Measurements from ENCODE around the gene TFG.

TFG gene

GRCh38 chr3:100748967-100749366 lies 39.7 kb downstream of the TFG start:
- peaks cover 83% of the 10 kb centered on the region for H3K36me3 Mint-ChIP-seq (ENCODE audit: low read depth)

DNA sequence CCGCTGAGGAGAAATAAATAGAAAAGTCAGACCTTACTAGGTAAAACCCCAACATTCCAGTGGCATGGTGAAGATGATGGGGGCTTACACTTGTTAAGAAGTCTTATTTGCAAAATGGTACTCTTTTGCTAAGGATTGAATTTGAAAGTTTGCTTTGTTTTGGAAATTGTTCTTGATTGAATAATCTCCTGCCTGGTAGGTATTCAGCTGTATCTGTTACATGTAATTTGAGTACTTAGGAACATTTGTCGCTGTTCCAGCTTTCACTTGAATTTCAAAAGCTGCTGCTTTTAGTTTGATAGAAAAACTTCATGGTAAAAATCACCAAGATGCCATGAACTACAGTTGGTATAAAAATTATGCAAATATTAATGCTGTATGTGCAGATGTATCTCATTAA lies 44.6 kb downstream of the TFG start:
- no peaks in the 10 kb centered on the region for H3K27me3 Mint-ChIP-seq
- no peak overlapping the region for H3K27ac Mint-ChIP-seq
- H3K36me3 Mint-ChIP-seq (ENCODE audit: low read depth), result peaks cover 63% of the 10 kb centered on the region
- H3K4me3 Mint-ChIP-seq, result no peak overlapping the region
- no peaks in the 10 kb centered on the region for H3K4me1 Mint-ChIP-seq (ENCODE audit: low read depth)
- no peaks in the 10 kb centered on the region for H3K9me3 Mint-ChIP-seq
- intact Hi-C loops (cut with micrococcal nuclease), result no loop called here

More at GRCh38 chr3:100748967-100749366, 39.7 kb downstream of the TFG start:
- no peak overlapping the region for H3K4me3 Mint-ChIP-seq
- intact Hi-C loops (cut with micrococcal nuclease), result loop anchor here (10.0 kb wide), 2 partner anchors 434 to 906 kb away; no protein-coding TSS in a partner anchor
- H3K9me3 Mint-ChIP-seq, result no peaks in the 10 kb centered on the region
- no peak overlapping the region for H3K27ac Mint-ChIP-seq
- H3K4me1 Mint-ChIP-seq (ENCODE audit: low read depth), result no peaks in the 10 kb centered on the region
- H3K27me3 Mint-ChIP-seq, result no peaks in the 10 kb centered on the region

- H3K27ac Mint-ChIP-seq, result no peak overlapping the region
- intact Hi-C loops (cut with micrococcal nuclease), result no loop called here
- H3K36me3 Mint-ChIP-seq (ENCODE audit: low read depth), result peaks cover 64% of the 10 kb centered on the region
- H3K4me1 Mint-ChIP-seq (ENCODE audit: low read depth), result no peaks in the 10 kb centered on the region
- H3K9me3 Mint-ChIP-seq, result no peaks in the 10 kb centered on the region
- H3K27me3 Mint-ChIP-seq, result no peaks in the 10 kb centered on the region
- no peak overlapping the region for H3K4me3 Mint-ChIP-seq
Measured at GRCh38 chr3:100754563-100755334, 45.5 kb downstream of the TFG start.

DNA sequence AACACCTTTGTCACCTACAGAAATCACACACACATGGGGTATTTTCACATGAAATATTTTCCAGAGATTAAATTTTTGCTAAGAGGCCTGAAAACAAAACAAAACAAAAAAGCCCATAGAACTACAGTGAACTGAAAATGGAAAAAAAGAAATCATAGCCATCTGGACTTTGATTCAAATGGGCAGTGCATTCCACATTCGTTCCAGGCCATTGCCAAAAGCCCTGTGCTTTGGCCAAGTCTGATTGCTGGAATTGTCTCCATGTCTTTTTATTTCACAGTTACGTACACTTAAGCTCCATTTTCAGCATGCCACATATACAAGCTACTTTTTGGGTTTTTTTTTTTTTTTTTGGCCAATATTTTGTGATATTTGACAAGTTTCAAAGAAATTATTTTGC lies 47.1 kb downstream of the TFG start:
- H3K27me3 Mint-ChIP-seq, result no peaks in the 10 kb centered on the region
- peaks cover 52% of the 10 kb centered on the region for H3K36me3 Mint-ChIP-seq (ENCODE audit: low read depth)
- H3K9me3 Mint-ChIP-seq, result no peaks in the 10 kb centered on the region
- no peak overlapping the region for H3K27ac Mint-ChIP-seq
- H3K4me1 Mint-ChIP-seq (ENCODE audit: low read depth), result no peaks in the 10 kb centered on the region
- no peak overlapping the region for H3K4me3 Mint-ChIP-seq
- intact Hi-C loops (cut with micrococcal nuclease), result no loop called here

GRCh38 chr3:100759159-100759558 lies 49.9 kb downstream of the TFG start:
- Mint-ChIP-seq H3K36me3 (ENCODE audit: low read depth) (peaks cover 25% of the 10 kb centered on the region), H3K4me1 (ENCODE audit: low read depth) (no peaks in the 10 kb centered on the region), H3K27ac (no peak overlapping the region), H3K9me3 (no peaks in the 10 kb centered on the region), H3K4me3 (no peak overlapping the region), H3K27me3 (no peaks in the 10 kb centered on the region)
- intact Hi-C loops (cut with micrococcal nuclease), result no loop called here

GRCh38 chr3:100759950-100760349 lies 50.7 kb downstream of the TFG start:
- H3K4me1 Mint-ChIP-seq (ENCODE audit: low read depth), result no peaks in the 10 kb centered on the region
- H3K9me3 Mint-ChIP-seq, result no peaks in the 10 kb centered on the region
- H3K27me3 Mint-ChIP-seq, result no peaks in the 10 kb centered on the region
- H3K36me3 Mint-ChIP-seq (ENCODE audit: low read depth), result peaks cover 24% of the 10 kb centered on the region
- no peak overlapping the region for H3K4me3 Mint-ChIP-seq
- intact Hi-C loops (cut with micrococcal nuclease), result no loop called here
- H3K27ac Mint-ChIP-seq, result no peak overlapping the region

- Mint-ChIP-seq H3K4me1 (ENCODE audit: low read depth) (no peaks in the 10 kb centered on the region), H3K9me3 (no peaks in the 10 kb centered on the region), H3K36me3 (ENCODE audit: low read depth) (peaks cover 20% of the 10 kb centered on the region), H3K27me3 (no peaks in the 10 kb centered on the region), H3K27ac (no peak overlapping the region), H3K4me3 (no peak overlapping the region)
- intact Hi-C loops (cut with micrococcal nuclease), result no loop called here
Measured at GRCh38 chr3:100760377-100760776, 51.1 kb downstream of the TFG start.

DNA sequence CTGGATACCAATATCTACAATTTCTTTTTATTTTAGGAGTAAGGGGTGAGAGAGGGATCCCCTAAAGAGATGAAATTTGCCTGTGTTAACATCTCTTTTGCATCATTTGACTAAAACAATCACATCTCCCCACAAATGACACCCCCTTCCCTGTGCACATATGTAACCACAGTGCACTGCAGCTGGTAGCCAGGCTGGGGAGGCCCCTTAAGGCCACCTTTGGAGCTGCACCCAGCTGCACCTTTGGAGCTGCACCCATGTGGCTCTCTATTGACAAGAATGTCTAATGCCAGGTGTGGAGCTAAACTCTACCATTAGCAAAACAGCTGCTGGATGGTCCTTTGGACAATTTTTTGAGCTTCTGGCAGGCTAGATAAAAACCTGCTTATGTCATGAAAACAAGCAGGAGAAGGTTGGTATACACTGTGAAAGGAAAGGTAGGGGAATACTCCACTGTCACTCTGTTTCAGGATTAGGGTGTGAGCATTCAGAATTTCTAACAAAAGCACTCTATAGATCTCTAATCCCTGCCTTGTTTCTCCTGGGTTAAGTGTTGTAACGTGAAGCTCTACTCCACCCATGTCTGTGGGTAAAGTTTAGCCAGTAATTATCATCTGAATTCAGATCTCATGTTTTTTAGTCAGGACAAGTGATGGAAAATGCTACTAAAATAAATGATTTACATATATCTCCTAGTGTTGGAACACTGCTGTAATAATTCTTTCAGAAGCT lies 52.1 kb downstream of the TFG start:
- H3K27me3 Mint-ChIP-seq, result no peaks in the 10 kb centered on the region
- intact Hi-C loops (cut with micrococcal nuclease), result no loop called here
- no peak overlapping the region for H3K4me3 Mint-ChIP-seq
- no peaks in the 10 kb centered on the region for H3K4me1 Mint-ChIP-seq (ENCODE audit: low read depth)
- H3K27ac Mint-ChIP-seq, result no peak overlapping the region
- no peaks in the 10 kb centered on the region for H3K9me3 Mint-ChIP-seq
- H3K36me3 Mint-ChIP-seq (ENCODE audit: low read depth), result peaks cover 17% of the 10 kb centered on the region

DNA sequence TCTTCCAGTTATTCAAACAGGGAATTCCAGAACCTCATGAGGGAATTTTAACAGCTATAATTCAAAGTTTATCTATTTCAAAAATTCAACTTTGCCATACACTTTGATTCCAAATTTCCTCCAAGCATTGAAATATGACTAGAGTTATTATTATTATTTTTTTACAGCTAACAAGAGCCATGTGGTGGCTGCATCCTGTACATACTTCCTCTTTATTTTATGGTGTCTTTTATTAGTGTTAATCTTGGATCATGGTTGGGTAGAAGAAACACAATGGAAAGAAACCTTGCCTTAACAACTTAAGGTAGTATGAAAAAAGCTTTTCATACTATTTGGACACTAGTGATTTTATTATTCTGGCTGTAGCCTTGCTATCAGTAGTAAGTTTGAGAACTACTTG lies 52.7 kb downstream of the TFG start:
- Mint-ChIP-seq H3K4me1 (ENCODE audit: low read depth) (no peaks in the 10 kb centered on the region), H3K9me3 (no peaks in the 10 kb centered on the region), H3K36me3 (ENCODE audit: low read depth) (peaks cover 14% of the 10 kb centered on the region), H3K27ac (no peak overlapping the region), H3K4me3 (no peak overlapping the region), H3K27me3 (no peaks in the 10 kb centered on the region)
- intact Hi-C loops (cut with micrococcal nuclease), result no loop called here

GRCh38 chr3:100765437-100765975 lies 56.2 kb downstream of the TFG start:
- no peaks in the 10 kb centered on the region for H3K4me1 Mint-ChIP-seq (ENCODE audit: low read depth)
- intact Hi-C loops (cut with micrococcal nuclease), result no loop called here

GRCh38 chr3:100766069-100766468 lies 56.8 kb downstream of the TFG start:
- H3K27ac Mint-ChIP-seq, result no peak overlapping the region
- no peaks in the 10 kb centered on the region for H3K4me1 Mint-ChIP-seq (ENCODE audit: low read depth)
- no peak overlapping the region for H3K4me3 Mint-ChIP-seq
- H3K36me3 Mint-ChIP-seq (ENCODE audit: low read depth), result no peaks in the 10 kb centered on the region
- no peaks in the 10 kb centered on the region for H3K9me3 Mint-ChIP-seq
- no peaks in the 10 kb centered on the region for H3K27me3 Mint-ChIP-seq
- intact Hi-C loops (cut with micrococcal nuclease), result no loop called here

More at GRCh38 chr3:100765437-100765975, 56.2 kb downstream of the TFG start:
- Mint-ChIP-seq H3K9me3 (no peaks in the 10 kb centered on the region), H3K36me3 (ENCODE audit: low read depth) (no peaks in the 10 kb centered on the region), H3K27me3 (no peaks in the 10 kb centered on the region), H3K27ac (no peak overlapping the region), H3K4me3 (no peak overlapping the region)

- no peaks in the 10 kb centered on the region for H3K36me3 Mint-ChIP-seq (ENCODE audit: low read depth)
- no peak overlapping the region for H3K27ac Mint-ChIP-seq
- intact Hi-C loops (cut with micrococcal nuclease), result no loop called here
- H3K4me1 Mint-ChIP-seq (ENCODE audit: low read depth), result no peaks in the 10 kb centered on the region
- H3K4me3 Mint-ChIP-seq, result no peak overlapping the region
- H3K27me3 Mint-ChIP-seq, result no peaks in the 10 kb centered on the region
- H3K9me3 Mint-ChIP-seq, result no peaks in the 10 kb centered on the region
Measured at GRCh38 chr3:100769693-100770092, 60.4 kb downstream of the TFG start.

DNA sequence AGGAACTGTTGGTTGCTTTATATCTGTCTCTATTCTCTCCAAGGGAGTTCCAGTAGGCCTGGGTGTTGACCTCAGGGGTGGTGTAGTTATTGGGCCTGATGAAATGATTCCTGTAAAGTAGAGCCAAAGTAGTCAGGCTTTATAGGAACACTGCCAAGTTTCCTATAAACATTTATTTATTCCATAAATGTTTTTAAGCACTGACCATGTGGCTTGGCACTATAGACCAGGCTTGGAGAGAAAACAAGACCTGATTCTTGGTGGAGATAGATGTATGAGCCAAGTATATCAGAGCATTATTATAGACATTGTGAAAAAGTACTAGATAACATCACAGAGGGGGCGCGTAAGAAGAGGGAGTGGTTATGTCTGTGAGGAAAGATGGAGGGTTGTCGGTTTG lies 65.9 kb downstream of the TFG start:
- Mint-ChIP-seq H3K27me3 (no peaks in the 10 kb centered on the region), H3K9me3 (no peaks in the 10 kb centered on the region), H3K4me1 (ENCODE audit: low read depth) (no peaks in the 10 kb centered on the region), H3K27ac (no peak overlapping the region), H3K4me3 (no peak overlapping the region), H3K36me3 (ENCODE audit: low read depth) (no peaks in the 10 kb centered on the region)
- intact Hi-C loops (cut with micrococcal nuclease), result no loop called here

DNA sequence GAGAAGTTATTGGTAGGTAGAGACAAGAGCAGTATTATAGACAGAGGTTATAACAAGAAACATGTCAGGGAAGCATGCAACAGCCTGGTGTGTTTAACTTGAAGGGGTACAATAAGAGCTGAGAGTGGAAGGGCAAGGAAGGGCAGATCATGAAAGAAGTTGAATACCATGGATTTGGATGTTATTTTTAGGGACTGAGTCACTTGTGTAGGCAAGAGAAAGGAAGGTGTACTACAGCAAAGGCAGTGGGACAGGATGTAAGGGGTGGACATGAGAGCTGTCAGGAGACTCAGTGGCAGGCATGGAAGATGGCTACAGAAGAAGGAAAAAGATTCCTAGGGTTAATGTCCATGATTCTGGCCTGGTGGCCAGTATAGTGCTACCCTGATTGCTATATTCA lies 66.4 kb downstream of the TFG start:
- H3K36me3 Mint-ChIP-seq (ENCODE audit: low read depth), result no peaks in the 10 kb centered on the region

More for the DNA sequence above, 66.4 kb downstream of the TFG start:
- H3K4me3 Mint-ChIP-seq, result no peak overlapping the region
- intact Hi-C loops (cut with micrococcal nuclease), result no loop called here
- no peak overlapping the region for H3K27ac Mint-ChIP-seq
- no peaks in the 10 kb centered on the region for H3K9me3 Mint-ChIP-seq
- H3K4me1 Mint-ChIP-seq (ENCODE audit: low read depth), result no peaks in the 10 kb centered on the region
- H3K27me3 Mint-ChIP-seq, result no peaks in the 10 kb centered on the region
